ENCODE data around the gene RAN. TPM values are rescaled to one million over a fixed set of nuclear protein-coding genes. Genes with fewer than 3 reads are reported as not detected.

The RAN gene
- total RNA-seq, 1 experiment from 2014 or later, result 1,193 TPM

DNA sequence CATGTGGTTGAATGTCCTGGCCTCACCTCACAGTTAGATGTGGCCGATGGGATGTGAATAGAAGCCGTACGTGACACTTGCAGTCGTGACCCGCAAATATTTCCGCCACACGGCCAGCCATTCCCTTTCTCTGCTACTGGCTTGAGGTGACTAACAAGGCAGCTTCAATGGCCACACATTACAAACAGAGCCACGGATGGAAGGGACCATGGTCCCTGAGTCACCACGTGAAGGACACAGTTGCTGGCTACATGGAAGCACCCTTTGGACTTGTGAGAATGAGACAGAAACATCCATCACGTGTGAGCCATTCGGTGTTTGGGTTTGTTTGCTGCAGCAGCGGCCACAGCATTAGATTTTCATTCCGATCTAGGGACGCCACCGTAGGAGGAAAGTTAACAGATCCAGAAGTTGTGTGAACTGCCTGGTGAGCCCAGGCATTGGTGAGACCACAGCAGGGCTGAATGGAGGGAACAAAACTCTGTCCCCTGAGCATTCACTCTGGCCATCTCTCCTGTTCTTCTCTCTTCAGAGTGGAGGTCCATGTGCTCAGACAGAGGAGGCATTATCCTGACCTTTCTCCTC is 48.3 kb downstream of the RAN start:
- intact Hi-C loops (cut with micrococcal nuclease; ENCODE audit: unreplicated experiment) (no loop called here), in situ Hi-C loops (cut with HindIII; ENCODE audit: low pct_unique_long_range_greater_than_20kb, low sequenced_read_pairs) (no loop called here)
- H3K4me1 ChIP-seq (ENCODE audit: control insufficient read depth, insufficient read depth, low read length), result peaks cover 12% of the 10 kb centered on the region
- no peak overlapping the region for H3K4me3 ChIP-seq (ENCODE audit: low read depth in 2 of 2, low read length in 2 of 2)
- CTCF ChIA-PET, result no interaction called here
- TF ChIP-seq, protein P1, sequence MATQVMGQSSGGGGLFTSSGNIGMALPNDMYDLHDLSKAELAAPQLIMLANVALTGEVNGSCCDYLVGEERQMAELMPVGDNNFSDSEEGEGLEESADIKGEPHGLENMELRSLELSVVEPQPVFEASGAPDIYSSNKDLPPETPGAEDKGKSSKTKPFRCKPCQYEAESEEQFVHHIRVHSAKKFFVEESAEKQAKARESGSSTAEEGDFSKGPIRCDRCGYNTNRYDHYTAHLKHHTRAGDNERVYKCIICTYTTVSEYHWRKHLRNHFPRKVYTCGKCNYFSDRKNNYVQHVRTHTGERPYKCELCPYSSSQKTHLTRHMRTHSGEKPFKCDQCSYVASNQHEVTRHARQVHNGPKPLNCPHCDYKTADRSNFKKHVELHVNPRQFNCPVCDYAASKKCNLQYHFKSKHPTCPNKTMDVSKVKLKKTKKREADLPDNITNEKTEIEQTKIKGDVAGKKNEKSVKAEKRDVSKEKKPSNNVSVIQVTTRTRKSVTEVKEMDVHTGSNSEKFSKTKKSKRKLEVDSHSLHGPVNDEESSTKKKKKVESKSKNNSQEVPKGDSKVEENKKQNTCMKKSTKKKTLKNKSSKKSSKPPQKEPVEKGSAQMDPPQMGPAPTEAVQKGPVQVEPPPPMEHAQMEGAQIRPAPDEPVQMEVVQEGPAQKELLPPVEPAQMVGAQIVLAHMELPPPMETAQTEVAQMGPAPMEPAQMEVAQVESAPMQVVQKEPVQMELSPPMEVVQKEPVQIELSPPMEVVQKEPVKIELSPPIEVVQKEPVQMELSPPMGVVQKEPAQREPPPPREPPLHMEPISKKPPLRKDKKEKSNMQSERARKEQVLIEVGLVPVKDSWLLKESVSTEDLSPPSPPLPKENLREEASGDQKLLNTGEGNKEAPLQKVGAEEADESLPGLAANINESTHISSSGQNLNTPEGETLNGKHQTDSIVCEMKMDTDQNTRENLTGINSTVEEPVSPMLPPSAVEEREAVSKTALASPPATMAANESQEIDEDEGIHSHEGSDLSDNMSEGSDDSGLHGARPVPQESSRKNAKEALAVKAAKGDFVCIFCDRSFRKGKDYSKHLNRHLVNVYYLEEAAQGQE (IDR thresholded peaks at IDR 0.05; ENCODE audit: insufficient read depth in 1 of 2, low read depth in 2 of 2, low read length in 1 of 2), result no peak
- no peak for TF ChIP-seq POLR2AphosphoS5 (IDR thresholded peaks at IDR 0.05; ENCODE audit: low read depth, low read length)
- TF ChIP-seq TCF7L2 (IDR thresholded peaks at IDR 0.05; ENCODE audit: low read depth, low read length), result no peak
- no peak for TF ChIP-seq SIN3A (IDR thresholded peaks at IDR 0.05; ENCODE audit: borderline replicate concordance, insufficient read depth, low read depth, low read length)
- TF ChIP-seq, protein P2, sequence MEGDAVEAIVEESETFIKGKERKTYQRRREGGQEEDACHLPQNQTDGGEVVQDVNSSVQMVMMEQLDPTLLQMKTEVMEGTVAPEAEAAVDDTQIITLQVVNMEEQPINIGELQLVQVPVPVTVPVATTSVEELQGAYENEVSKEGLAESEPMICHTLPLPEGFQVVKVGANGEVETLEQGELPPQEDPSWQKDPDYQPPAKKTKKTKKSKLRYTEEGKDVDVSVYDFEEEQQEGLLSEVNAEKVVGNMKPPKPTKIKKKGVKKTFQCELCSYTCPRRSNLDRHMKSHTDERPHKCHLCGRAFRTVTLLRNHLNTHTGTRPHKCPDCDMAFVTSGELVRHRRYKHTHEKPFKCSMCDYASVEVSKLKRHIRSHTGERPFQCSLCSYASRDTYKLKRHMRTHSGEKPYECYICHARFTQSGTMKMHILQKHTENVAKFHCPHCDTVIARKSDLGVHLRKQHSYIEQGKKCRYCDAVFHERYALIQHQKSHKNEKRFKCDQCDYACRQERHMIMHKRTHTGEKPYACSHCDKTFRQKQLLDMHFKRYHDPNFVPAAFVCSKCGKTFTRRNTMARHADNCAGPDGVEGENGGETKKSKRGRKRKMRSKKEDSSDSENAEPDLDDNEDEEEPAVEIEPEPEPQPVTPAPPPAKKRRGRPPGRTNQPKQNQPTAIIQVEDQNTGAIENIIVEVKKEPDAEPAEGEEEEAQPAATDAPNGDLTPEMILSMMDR (IDR thresholded peaks at IDR 0.05), result no peak
- no peak for DNase-seq (ENCODE audit: low read depth, low spot score)
- POLR2A ChIA-PET, result no interaction called here
- H3K36me3 ChIP-seq (ENCODE audit: control insufficient read depth, insufficient read depth, low read length), result no peaks in the 10 kb centered on the region
- ATAC-seq, result no peak
- H3K27me3 ChIP-seq (ENCODE audit: control insufficient read depth, insufficient read depth, low read length), result peaks cover 45% of the 10 kb centered on the region
- no peaks in the 10 kb centered on the region for H3K9me3 ChIP-seq (ENCODE audit: control insufficient read depth, insufficient read depth, low read depth, low read length)
- no TSS peak for BruUV-seq (replicated peaks)
- no peak overlapping the region for H3K27ac ChIP-seq (ENCODE audit: low read length)

DNA sequence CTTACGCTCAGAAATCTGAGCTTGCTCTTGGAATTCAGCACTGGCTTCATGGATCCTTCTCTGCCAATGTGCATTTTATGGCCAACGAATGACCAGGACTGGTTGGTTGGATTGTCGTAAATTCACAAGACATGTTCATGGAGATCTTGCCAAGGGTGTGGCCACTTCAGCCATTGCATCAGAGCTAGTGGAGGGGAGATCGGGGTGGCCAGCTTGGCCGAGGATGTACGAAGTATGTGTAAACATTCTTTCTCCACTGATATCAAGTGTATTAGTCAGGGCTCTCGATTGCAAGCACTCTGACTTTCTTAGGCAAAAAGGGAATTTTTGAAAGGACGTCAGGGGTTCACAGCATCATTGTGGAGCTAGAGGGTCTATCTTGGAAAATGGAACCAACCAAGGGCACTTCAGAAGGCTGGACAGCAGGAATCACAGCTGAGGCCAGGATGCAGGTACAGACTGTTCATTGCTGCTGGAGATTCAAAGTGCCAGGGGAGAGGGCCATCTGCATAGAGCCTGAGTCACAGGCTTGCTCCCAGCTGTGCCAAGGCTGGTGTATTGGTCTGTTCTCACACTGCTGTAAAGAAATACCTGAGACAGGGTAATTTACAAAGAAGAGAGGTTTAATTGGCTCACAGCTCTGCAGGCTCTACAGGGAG is 49.0 kb downstream of the RAN start:
- in situ Hi-C loops (cut with HindIII; ENCODE audit: low pct_unique_long_range_greater_than_20kb, low sequenced_read_pairs) (no loop called here), intact Hi-C loops (cut with micrococcal nuclease; ENCODE audit: unreplicated experiment) (no loop called here)
- POLR2A ChIA-PET, result no interaction called here
- CTCF ChIA-PET, result no interaction called here
- H3K36me3 ChIP-seq (ENCODE audit: control insufficient read depth, insufficient read depth, low read length), result no peaks in the 10 kb centered on the region
- BruUV-seq (replicated peaks), result no TSS peak
- H3K27me3 ChIP-seq (ENCODE audit: control insufficient read depth, insufficient read depth, low read length), result peaks cover 44% of the 10 kb centered on the region
- peaks cover 11% of the 10 kb centered on the region for H3K4me1 ChIP-seq (ENCODE audit: control insufficient read depth, insufficient read depth, low read length)
- H3K27ac ChIP-seq (ENCODE audit: low read length), result no peak overlapping the region
- no peaks in the 10 kb centered on the region for H3K9me3 ChIP-seq (ENCODE audit: control insufficient read depth, insufficient read depth, low read depth, low read length)
- ATAC-seq (no peak), DNase-seq (ENCODE audit: low read depth, low spot score) (no peak)
- H3K4me3 ChIP-seq (ENCODE audit: low read depth in 2 of 2, low read length in 2 of 2), result no peak overlapping the region
- no peak for TF ChIP-seq TCF7L2 (IDR thresholded peaks at IDR 0.05; ENCODE audit: low read depth, low read length)
- TF ChIP-seq POLR2AphosphoS5 (IDR thresholded peaks at IDR 0.05; ENCODE audit: low read depth, low read length), result no peak
- no peak for TF ChIP-seq SIN3A (IDR thresholded peaks at IDR 0.05; ENCODE audit: borderline replicate concordance, insufficient read depth, low read depth, low read length)
- TF ChIP-seq, protein P1 (IDR thresholded peaks at IDR 0.05; ENCODE audit: insufficient read depth in 1 of 2, low read depth in 2 of 2, low read length in 1 of 2), result no peak
- TF ChIP-seq, protein P2 (IDR thresholded peaks at IDR 0.05), result no peak
